Smooth muscle cell (in vitro differentiated cells): ENCODE measurements around the gene TSPAN4. TPM values are rescaled to one million over a fixed set of nuclear protein-coding genes. Genes with fewer than 3 reads are reported as not detected.

Experiments used
- DNase-seq: peaks from one replicate; lab custom pipeline; 2025; ENCODE audit not compliant: unreplicated experiment; lab: John Stamatoyannopoulos, UW
- H2AFZ ChIP-seq: fragments of 200-600 bp; sonication (generic); 2 replicates; pipeline ENCODE4 v1.6.0; 2016; ENCODE audit warnings: antibody characterized with exemption, low read depth, mild to moderate bottlenecking
- H3F3A ChIP-seq: fragments of 200-600 bp; sonication (generic); 2 replicates; pipeline ENCODE4 v1.6.0; 2017; ENCODE audit warnings: antibody characterized with exemption, low read depth
- H3K27ac ChIP-seq: fragments of 200-600 bp; sonication (generic); 2 replicates; pipeline ENCODE4 v1.5.1; 2016; ENCODE audit warnings: low read depth, mild to moderate bottlenecking
- H3K27me3 ChIP-seq: fragments of 200-600 bp; sonication (generic); 2 replicates; pipeline ENCODE4 v1.6.1; 2016; ENCODE audit warnings: low read depth, mild to moderate bottlenecking
- H3K36me3 ChIP-seq: fragments of 200-600 bp; sonication (generic); 2 replicates; pipeline ENCODE4 v1.5.1; 2016; ENCODE audit warnings: low read depth
- H3K4me1 ChIP-seq: fragments of 200-600 bp; sonication (generic); 2 replicates; pipeline ENCODE4 v1.5.1; 2016; ENCODE audit warnings: low read depth
- H3K4me2 ChIP-seq: fragments of 200-600 bp; sonication (generic); 2 replicates; pipeline ENCODE4 v1.6.0; 2016; ENCODE audit warnings: mild to moderate bottlenecking
- H3K4me3 ChIP-seq: fragments of 200-600 bp; sonication (generic); 2 replicates; pipeline ENCODE4 v1.5.1; 2016; ENCODE audit warnings: mild to moderate bottlenecking
- H3K79me2 ChIP-seq: fragments of 200-600 bp; sonication (generic); 2 replicates; pipeline ENCODE4 v1.6.0; 2016; ENCODE audit warnings: low read depth, mild to moderate bottlenecking
- H3K9ac ChIP-seq: fragments of 200-600 bp; sonication (generic); 2 replicates; pipeline ENCODE4 v1.6.0; 2016; ENCODE audit warnings: low read depth
- H3K9me3 ChIP-seq: fragments of 200-600 bp; sonication (generic); replicated peaks from 2 replicates; pipeline ENCODE4 v1.5.1; 2016; ENCODE audit warnings: low read depth
- H4K20me1 ChIP-seq: fragments of 200-600 bp; sonication (generic); 2 replicates; pipeline ENCODE4 v1.6.0; 2016; ENCODE audit warnings: low read depth
- CTCF ChIP-seq: fragments of 200-600 bp; sonication (generic); IDR thresholded peaks from 2 replicates; pipeline ENCODE4 v1.5.1; 2017; ENCODE audit warnings: borderline replicate concordance, mild to moderate bottlenecking, antibody characterized with exemption; ENCODE audit not compliant: insufficient read depth, poor library complexity, severe bottlenecking
- WGBS: methylation state at CpG from one replicate; pipeline ENCODE4 v1.1.7; 2016; ENCODE audit warnings: low lambda C conversion rate; 5-methylcytosine and 5-hydroxymethylcytosine counted together
- polyA plus RNA-seq: library from polyadenylated mRNA; unstranded; fragments of >200 nt; fragmentation: Nextera tagmentation; extraction: Ambion mirVana; gene quantifications from 2 replicates; pipeline ENCODE4 v1.2.1, GENCODE V29; 2016
- total RNA-seq: library from RNA; depleted of rRNA; stranded (reverse); fragments of >200 nt; gene quantifications from 2 replicates; pipeline ENCODE4 v1.2.3, GENCODE V29; 2014

The TSPAN4 gene
- total and polyA plus RNA-seq, 2 experiments from 2014 or later, result 68.2 to 179 TPM

- Histone ChIP-seq H3K9me3 (no peaks in the 10 kb centered on the region), H3K79me2 (peaks cover 19% of the 10 kb centered on the region), H4K20me1 (no peaks in the 10 kb centered on the region), H3K27ac (no peak overlapping the region), H3K27me3 (no peaks in the 10 kb centered on the region), H2AFZ (peak overlapping the region; percentile 94), H3K4me2 (peak overlapping the region; percentile 93), H3K9ac (peak overlapping the region; percentile 46), H3F3A (no peaks in the 10 kb centered on the region), H3K36me3 (no peaks in the 10 kb centered on the region), H3K4me1 (peaks cover 6% of the 10 kb centered on the region), H3K4me3 (peak overlapping the region; percentile 91)
- DNase-seq, result peak; percentile 59
- WGBS, result 10% methylated on average over 38 of the region's 68 CpGs
- TF ChIP-seq CTCF, result no peak
Measured at GRCh38 chr11:911031-911889, 68.6 kb downstream of the TSPAN4 start.

DNA sequence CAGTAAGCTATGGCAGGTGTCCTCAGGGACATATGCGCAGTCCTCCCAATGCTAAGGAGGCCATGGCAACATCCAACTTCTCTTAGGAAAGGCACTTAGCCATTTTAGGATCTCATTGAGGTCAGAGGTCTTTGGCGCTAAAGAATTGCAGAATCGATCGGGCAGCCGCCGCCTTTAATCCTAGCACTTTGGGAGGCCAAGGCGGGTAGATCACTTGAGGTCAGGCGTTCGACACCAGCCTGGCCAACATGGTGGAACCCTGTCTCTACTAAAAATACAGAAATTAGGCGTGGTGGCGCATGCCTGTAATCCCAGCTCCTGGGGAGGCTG, 69.2 kb downstream of the TSPAN4 start:
- no peak for TF ChIP-seq CTCF
- H3K4me1 ChIP-seq, result peaks cover 6% of the 10 kb centered on the region
- H3K9ac ChIP-seq, result no peak overlapping the region
- no peak overlapping the region for H2AFZ ChIP-seq
- H3K36me3 ChIP-seq, result no peaks in the 10 kb centered on the region
- H3K27me3 ChIP-seq, result no peaks in the 10 kb centered on the region
- 95% methylated on average over 10 of the region's 11 CpGs for WGBS
- H3K4me3 ChIP-seq, result peak overlapping the region; percentile 91
- peaks cover 19% of the 10 kb centered on the region for H3K79me2 ChIP-seq
- H3F3A ChIP-seq, result no peaks in the 10 kb centered on the region
- no peak for DNase-seq
- no peaks in the 10 kb centered on the region for H3K9me3 ChIP-seq
- H3K4me2 ChIP-seq, result no peak overlapping the region
- no peaks in the 10 kb centered on the region for H4K20me1 ChIP-seq
- H3K27ac ChIP-seq, result no peak overlapping the region

DNA sequence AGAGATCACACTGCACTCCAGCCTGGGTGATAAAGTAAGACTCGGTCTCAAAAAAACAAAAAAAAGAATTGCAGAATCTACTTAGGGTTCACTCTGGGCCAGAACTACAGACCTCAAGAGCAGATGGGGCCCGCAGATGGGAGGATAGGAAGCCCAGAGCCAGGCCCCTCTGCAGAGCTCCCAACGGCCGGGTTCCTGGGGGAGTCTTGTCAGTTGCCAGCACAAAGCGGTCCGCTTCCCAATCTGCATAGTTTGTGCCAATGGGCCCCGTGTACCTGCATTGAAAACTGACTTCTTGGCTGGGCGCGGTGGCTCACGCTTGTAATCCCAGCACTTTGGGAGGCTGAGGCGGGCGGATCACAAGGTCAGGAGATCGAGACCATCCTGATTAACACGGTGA, 69.6 kb downstream of the TSPAN4 start:
- H3K27me3 ChIP-seq, result no peaks in the 10 kb centered on the region
- no peaks in the 10 kb centered on the region for H3K36me3 ChIP-seq
- H3K79me2 ChIP-seq, result peaks cover 19% of the 10 kb centered on the region
- H3K4me1 ChIP-seq, result peaks cover 6% of the 10 kb centered on the region
- WGBS, result 95% methylated on average over 14 of the region's 14 CpGs
- H2AFZ ChIP-seq, result no peak overlapping the region
- no peaks in the 10 kb centered on the region for H3F3A ChIP-seq
- no peak overlapping the region for H3K4me2 ChIP-seq
- no peak for DNase-seq
- no peak for TF ChIP-seq CTCF
- H3K9me3 ChIP-seq, result no peaks in the 10 kb centered on the region
- no peak overlapping the region for H3K4me3 ChIP-seq
- no peaks in the 10 kb centered on the region for H4K20me1 ChIP-seq
- no peak overlapping the region for H3K9ac ChIP-seq
- H3K27ac ChIP-seq, result no peak overlapping the region

- Histone ChIP-seq H3K4me1 (peaks cover 6% of the 10 kb centered on the region), H3K4me2 (no peak overlapping the region), H3F3A (no peaks in the 10 kb centered on the region), H3K27ac (no peak overlapping the region), H4K20me1 (no peaks in the 10 kb centered on the region), H3K27me3 (no peaks in the 10 kb centered on the region), H3K79me2 (peaks cover 19% of the 10 kb centered on the region), H3K9me3 (no peaks in the 10 kb centered on the region), H3K36me3 (no peaks in the 10 kb centered on the region), H2AFZ (no peak overlapping the region), H3K9ac (no peak overlapping the region), H3K4me3 (no peak overlapping the region)
- no peak for TF ChIP-seq CTCF
- DNase-seq, result no peak
- WGBS, result 93% methylated on average over 4 of the region's 4 CpGs
Measured at GRCh38 chr11:913043-913442, 70.4 kb downstream of the TSPAN4 start.
